ENCODE measurements around the gene AKAP6. TPM values are rescaled to one million over a fixed set of nuclear protein-coding genes. Genes with fewer than 3 reads are reported as not detected.

Gene AKAP6
- total RNA-seq, 2 experiments from 2014 or later, result 1.1 to 1.4 TPM

- no peak for DNase-seq
- Mint-ChIP-seq H3K36me3 (ENCODE audit: low read depth) (no peaks in the 10 kb centered on the region), H3K4me1 (peaks cover 8% of the 10 kb centered on the region), H3K4me3 (no peak overlapping the region), H3K27ac (no peak overlapping the region), H3K27me3 (no peaks in the 10 kb centered on the region), H3K9me3 (no peaks in the 10 kb centered on the region)
- ChIA-PET CTCF (interaction anchor here (0.7 to 1.9 kb wide), 12 partner anchors 9 to 1423 kb away, joined by 3 to 9 read pairs (median 3); no protein-coding TSS in a partner anchor), POLR2A (no interaction called here)
These were observed 230.5 kb downstream of the AKAP6 start for GRCh38 chr14:32559590-32559989.

- no peaks in the 10 kb centered on the region for H3K27me3 Mint-ChIP-seq
- DNase-seq, result peak; percentile 35
- no peaks in the 10 kb centered on the region for H3K36me3 Mint-ChIP-seq (ENCODE audit: low read depth)
- H3K4me1 Mint-ChIP-seq, result peaks cover 16% of the 10 kb centered on the region
- no peak overlapping the region for H3K4me3 Mint-ChIP-seq
- ChIA-PET CTCF (interaction anchor here (0.8 to 1.5 kb wide), 9 partner anchors 9 to 634 kb away, joined by 3 to 9 read pairs (median 3); no protein-coding TSS in a partner anchor), POLR2A (no interaction called here)
- no peaks in the 10 kb centered on the region for H3K9me3 Mint-ChIP-seq
- no peak overlapping the region for H3K27ac Mint-ChIP-seq
These were observed 231.2 kb downstream of the AKAP6 start for GRCh38 chr14:32560209-32560857.

DNA sequence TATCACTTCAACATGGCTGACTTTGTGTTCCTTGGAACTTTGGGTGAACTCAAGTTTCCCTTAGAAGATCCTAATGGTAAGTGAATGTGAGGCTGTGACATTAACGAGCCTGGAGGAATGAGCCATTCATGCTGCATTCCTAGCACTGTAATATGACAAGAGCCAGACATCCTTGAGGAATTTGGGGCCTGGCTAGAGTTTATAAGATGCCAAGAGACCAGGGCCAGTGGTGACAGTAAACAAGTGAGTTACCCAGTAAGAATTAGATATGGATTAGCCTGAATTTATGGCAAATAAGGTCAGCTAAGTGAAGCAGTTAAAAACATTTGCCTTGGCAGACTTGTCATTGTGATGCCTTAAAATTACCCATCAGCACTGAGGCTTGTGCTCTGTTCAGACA is 232.4 kb downstream of the AKAP6 start:
- H3K27ac Mint-ChIP-seq, result no peak overlapping the region
- H3K27me3 Mint-ChIP-seq, result no peaks in the 10 kb centered on the region
- ChIA-PET POLR2A (no interaction called here), CTCF (no interaction called here)
- no peak for DNase-seq
- peaks cover 17% of the 10 kb centered on the region for H3K4me1 Mint-ChIP-seq
- H3K4me3 Mint-ChIP-seq, result no peak overlapping the region
- H3K36me3 Mint-ChIP-seq (ENCODE audit: low read depth), result no peaks in the 10 kb centered on the region
- no peaks in the 10 kb centered on the region for H3K9me3 Mint-ChIP-seq

GRCh38 chr14:32564596-32564995 is 235.5 kb downstream of the AKAP6 start:
- DNase-seq, result no peak
- Mint-ChIP-seq H3K4me3 (no peak overlapping the region), H3K9me3 (no peaks in the 10 kb centered on the region), H3K27ac (peak overlapping the region; percentile 20), H3K4me1 (peaks cover 17% of the 10 kb centered on the region), H3K36me3 (ENCODE audit: low read depth) (no peaks in the 10 kb centered on the region), H3K27me3 (peaks cover 5% of the 10 kb centered on the region)
- POLR2A ChIA-PET, result no interaction called here
- CTCF ChIA-PET, result no interaction called here

DNA sequence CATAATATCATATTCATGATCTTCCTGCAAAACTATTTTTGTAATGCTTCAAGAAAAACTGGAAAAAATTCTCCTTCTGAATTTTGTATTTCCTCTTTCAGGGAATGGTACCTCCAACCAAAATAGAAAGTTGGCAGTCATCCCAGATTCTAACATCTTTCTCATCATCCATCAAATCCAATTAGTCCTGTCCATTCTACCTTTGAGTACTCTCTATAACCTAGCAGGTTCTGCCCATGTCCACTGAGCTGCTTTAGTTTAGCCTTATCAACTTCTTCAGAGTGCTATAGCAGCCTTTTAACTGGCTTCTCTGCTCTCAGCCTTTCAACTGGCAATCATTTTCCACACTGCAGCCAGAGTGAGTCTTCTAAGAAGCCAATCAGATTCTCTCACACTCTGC is 236.2 kb downstream of the AKAP6 start:
- H3K9me3 Mint-ChIP-seq, result no peaks in the 10 kb centered on the region
- no peaks in the 10 kb centered on the region for H3K36me3 Mint-ChIP-seq (ENCODE audit: low read depth)
- H3K4me3 Mint-ChIP-seq, result no peak overlapping the region
- H3K27ac Mint-ChIP-seq, result no peak overlapping the region
- DNase-seq, result no peak
- POLR2A ChIA-PET, result no interaction called here
- H3K4me1 Mint-ChIP-seq, result peaks cover 17% of the 10 kb centered on the region
- CTCF ChIA-PET, result interaction anchor here (2.6 kb wide), 1 partner anchor 11 kb away, joined by 7 read pairs; no protein-coding TSS in a partner anchor
- peaks cover 5% of the 10 kb centered on the region for H3K27me3 Mint-ChIP-seq

GRCh38 chr14:32567543-32568384 is 238.7 kb downstream of the AKAP6 start:
- no peaks in the 10 kb centered on the region for H3K9me3 Mint-ChIP-seq
- no peak overlapping the region for H3K4me3 Mint-ChIP-seq
- no peak for DNase-seq
- ChIA-PET CTCF (interaction anchor here (2.6 kb wide), 1 partner anchor 8 kb away, joined by 7 read pairs; no protein-coding TSS in a partner anchor), POLR2A (no interaction called here)
- H3K27me3 Mint-ChIP-seq, result peaks cover 5% of the 10 kb centered on the region
- H3K36me3 Mint-ChIP-seq (ENCODE audit: low read depth), result no peaks in the 10 kb centered on the region
- H3K4me1 Mint-ChIP-seq, result peaks cover 17% of the 10 kb centered on the region
- no peak overlapping the region for H3K27ac Mint-ChIP-seq

GRCh38 chr14:32571551-32571950 is 242.5 kb downstream of the AKAP6 start:
- Mint-ChIP-seq H3K36me3 (ENCODE audit: low read depth) (no peaks in the 10 kb centered on the region), H3K27ac (no peak overlapping the region), H3K27me3 (peaks cover 18% of the 10 kb centered on the region), H3K4me3 (no peak overlapping the region), H3K9me3 (no peaks in the 10 kb centered on the region), H3K4me1 (no peaks in the 10 kb centered on the region)
- CTCF ChIA-PET, result no interaction called here
- POLR2A ChIA-PET, result no interaction called here
- DNase-seq, result no peak

DNA sequence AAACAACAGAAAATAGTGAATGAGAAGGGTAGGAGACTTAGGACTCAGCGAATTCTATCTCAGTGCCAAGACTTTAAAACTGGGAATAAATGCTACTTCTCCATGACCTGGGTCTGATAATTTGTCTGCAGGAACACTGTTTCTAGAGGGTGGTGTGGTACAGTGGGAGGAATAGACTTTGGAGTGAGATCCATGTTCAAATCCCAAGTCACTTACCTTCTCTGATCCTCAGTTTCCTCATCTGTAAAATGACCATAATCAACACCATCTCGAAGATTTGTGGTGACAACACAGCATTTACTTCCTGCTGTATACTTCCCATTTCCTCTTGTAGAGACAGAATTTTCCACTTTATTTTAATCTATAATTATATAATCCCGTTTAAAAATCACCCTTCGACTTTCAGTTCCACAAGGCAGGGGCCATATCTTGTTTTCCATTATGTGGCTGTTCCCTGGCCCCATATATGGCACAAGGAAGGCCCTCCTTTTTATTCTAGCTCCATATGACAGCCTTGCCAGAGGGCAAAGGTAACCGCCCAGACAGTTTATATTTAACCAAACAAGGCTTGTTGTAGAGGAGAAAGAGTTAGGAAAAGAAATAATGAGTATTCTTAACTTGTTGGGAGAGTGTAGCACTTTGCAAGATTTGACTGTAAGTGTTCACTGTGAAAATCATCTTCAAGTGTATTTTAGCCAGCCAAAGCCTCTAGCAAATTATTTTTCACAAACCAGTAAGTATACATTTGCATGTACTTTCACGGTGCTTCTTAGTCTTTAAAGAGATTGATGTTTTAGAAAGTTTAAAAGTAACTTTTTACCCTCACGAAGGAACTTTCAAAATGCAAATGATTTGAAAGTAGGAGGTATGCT is 243.1 kb downstream of the AKAP6 start:
- Mint-ChIP-seq H3K27me3 (peaks cover 22% of the 10 kb centered on the region), H3K4me1 (no peaks in the 10 kb centered on the region), H3K27ac (no peak overlapping the region), H3K36me3 (ENCODE audit: low read depth) (no peaks in the 10 kb centered on the region), H3K4me3 (no peak overlapping the region), H3K9me3 (no peaks in the 10 kb centered on the region)
- no peak for DNase-seq
- ChIA-PET POLR2A (no interaction called here), CTCF (no interaction called here)

- Mint-ChIP-seq H3K4me3 (no peak overlapping the region), H3K36me3 (ENCODE audit: low read depth) (no peaks in the 10 kb centered on the region), H3K4me1 (no peaks in the 10 kb centered on the region), H3K27me3 (peaks cover 24% of the 10 kb centered on the region), H3K9me3 (no peaks in the 10 kb centered on the region), H3K27ac (no peak overlapping the region)
- DNase-seq, result no peak
- POLR2A ChIA-PET, result no interaction called here
- CTCF ChIA-PET, result no interaction called here
These were observed 243.7 kb downstream of the AKAP6 start for GRCh38 chr14:32572867-32573150.

- DNase-seq, result no peak
- H3K27me3 Mint-ChIP-seq, result peaks cover 23% of the 10 kb centered on the region
- POLR2A ChIA-PET, result no interaction called here
- H3K27ac Mint-ChIP-seq, result no peak overlapping the region
- CTCF ChIA-PET, result no interaction called here
- no peaks in the 10 kb centered on the region for H3K36me3 Mint-ChIP-seq (ENCODE audit: low read depth)
- H3K4me3 Mint-ChIP-seq, result no peak overlapping the region
- H3K9me3 Mint-ChIP-seq, result no peaks in the 10 kb centered on the region
- no peaks in the 10 kb centered on the region for H3K4me1 Mint-ChIP-seq
These were observed 245.2 kb downstream of the AKAP6 start for GRCh38 chr14:32574269-32574668.

GRCh38 chr14:32576088-32576795 is 247.1 kb downstream of the AKAP6 start:
- Mint-ChIP-seq H3K27ac (no peak overlapping the region), H3K27me3 (peaks cover 22% of the 10 kb centered on the region), H3K36me3 (ENCODE audit: low read depth) (no peaks in the 10 kb centered on the region), H3K4me3 (no peak overlapping the region), H3K4me1 (no peaks in the 10 kb centered on the region), H3K9me3 (no peaks in the 10 kb centered on the region)
- DNase-seq, result peak; percentile 34
- CTCF ChIA-PET, result interaction anchor here (1.1 to 1.7 kb wide), 4 partner anchors 10 to 1216 kb away, joined by 4 to 8 read pairs (median 6); no protein-coding TSS in a partner anchor
- POLR2A ChIA-PET, result no interaction called here

DNA sequence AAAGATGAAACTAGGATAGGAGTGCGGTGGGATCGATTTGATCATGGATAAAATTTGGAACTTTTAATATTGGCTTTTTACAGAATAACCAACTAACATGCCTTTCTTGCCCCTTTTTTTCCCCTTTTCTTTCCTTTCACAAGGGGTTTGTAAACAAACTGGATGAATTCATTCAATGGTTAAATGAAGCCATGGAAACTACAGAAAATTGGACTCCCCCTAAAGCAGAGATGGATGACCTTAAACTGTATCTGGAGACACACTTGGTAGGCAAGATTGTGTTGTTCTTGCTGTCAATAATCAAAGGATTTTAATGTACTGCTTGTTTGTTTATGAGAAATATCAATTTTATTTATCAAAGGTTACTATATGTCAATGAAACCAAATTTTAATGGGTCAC is 247.9 kb downstream of the AKAP6 start:
- H3K27ac Mint-ChIP-seq, result no peak overlapping the region

GRCh38 chr14:32578181-32578580 is 249.1 kb downstream of the AKAP6 start:
- DNase-seq, result no peak
- no peak overlapping the region for H3K4me3 Mint-ChIP-seq
- POLR2A ChIA-PET, result no interaction called here
- H3K9me3 Mint-ChIP-seq, result no peaks in the 10 kb centered on the region
- peaks cover 20% of the 10 kb centered on the region for H3K27me3 Mint-ChIP-seq
- no peaks in the 10 kb centered on the region for H3K36me3 Mint-ChIP-seq (ENCODE audit: low read depth)
- no peak overlapping the region for H3K27ac Mint-ChIP-seq
- CTCF ChIA-PET, result no interaction called here
- no peaks in the 10 kb centered on the region for H3K4me1 Mint-ChIP-seq

More for the DNA sequence above, 247.9 kb downstream of the AKAP6 start:
- H3K36me3 Mint-ChIP-seq (ENCODE audit: low read depth), result no peaks in the 10 kb centered on the region
- H3K27me3 Mint-ChIP-seq, result peaks cover 22% of the 10 kb centered on the region
- H3K4me3 Mint-ChIP-seq, result no peak overlapping the region
- ChIA-PET POLR2A (no interaction called here), CTCF (interaction anchor here (0.7 to 1.7 kb wide), 2 partner anchors 11 to 17 kb away, joined by 3 to 7 read pairs; no protein-coding TSS in a partner anchor)
- no peaks in the 10 kb centered on the region for H3K9me3 Mint-ChIP-seq
- DNase-seq, result no peak
- H3K4me1 Mint-ChIP-seq, result no peaks in the 10 kb centered on the region
